Fibroblast of lung (primary cell): ENCODE results near the gene TIMM21.

Source experiments
- EZH2 ChIP-seq: IDR thresholded peaks from 2 replicates; pipeline ENCODE4 v1.5.1; 2012; ENCODE audit warnings: low read length, control low read depth, mild to moderate bottlenecking; ENCODE audit errors: missing control alignments
- TF ChIP-seq, protein P1 (sequence below), 2 donors: IDR thresholded peaks in 1 of 2; conservative IDR thresholded peaks in 1 of 2; 1 replicate in 1 of 2; 2 replicates in 1 of 2; pipeline ENCODE4 v1.5.1; 2011 to 2012; ENCODE audit warnings: low read length in 2 of 2, control low read depth in 1 of 2, inconsistent platforms in 1 of 2, low read depth in 1 of 2, mild to moderate bottlenecking in 1 of 2

DNA sequence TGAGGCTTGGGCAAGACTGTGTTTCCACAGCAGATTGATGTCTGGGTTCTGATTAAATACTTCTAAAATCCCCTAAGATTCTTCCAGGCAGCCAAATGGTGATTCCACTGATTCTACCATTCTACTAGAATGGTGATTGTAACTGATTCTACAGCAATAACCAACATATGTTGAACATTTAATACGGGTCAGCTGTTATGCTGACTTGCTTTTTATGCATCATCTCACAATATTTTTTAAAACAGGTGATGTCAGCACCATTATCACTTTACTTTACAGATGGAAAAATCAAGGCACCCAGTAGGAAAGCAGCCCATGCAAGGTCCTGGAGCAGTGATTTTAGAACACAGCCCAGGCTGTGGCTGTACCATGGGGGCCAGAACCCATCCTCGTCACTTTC lies 37.5 kb downstream of the TIMM21 start:
- TF ChIP-seq, protein P1, sequence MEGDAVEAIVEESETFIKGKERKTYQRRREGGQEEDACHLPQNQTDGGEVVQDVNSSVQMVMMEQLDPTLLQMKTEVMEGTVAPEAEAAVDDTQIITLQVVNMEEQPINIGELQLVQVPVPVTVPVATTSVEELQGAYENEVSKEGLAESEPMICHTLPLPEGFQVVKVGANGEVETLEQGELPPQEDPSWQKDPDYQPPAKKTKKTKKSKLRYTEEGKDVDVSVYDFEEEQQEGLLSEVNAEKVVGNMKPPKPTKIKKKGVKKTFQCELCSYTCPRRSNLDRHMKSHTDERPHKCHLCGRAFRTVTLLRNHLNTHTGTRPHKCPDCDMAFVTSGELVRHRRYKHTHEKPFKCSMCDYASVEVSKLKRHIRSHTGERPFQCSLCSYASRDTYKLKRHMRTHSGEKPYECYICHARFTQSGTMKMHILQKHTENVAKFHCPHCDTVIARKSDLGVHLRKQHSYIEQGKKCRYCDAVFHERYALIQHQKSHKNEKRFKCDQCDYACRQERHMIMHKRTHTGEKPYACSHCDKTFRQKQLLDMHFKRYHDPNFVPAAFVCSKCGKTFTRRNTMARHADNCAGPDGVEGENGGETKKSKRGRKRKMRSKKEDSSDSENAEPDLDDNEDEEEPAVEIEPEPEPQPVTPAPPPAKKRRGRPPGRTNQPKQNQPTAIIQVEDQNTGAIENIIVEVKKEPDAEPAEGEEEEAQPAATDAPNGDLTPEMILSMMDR (conservative IDR thresholded peaks at IDR 0.05 in 1 of 2, IDR thresholded peaks at IDR 0.05 in 1 of 2; ENCODE audit: low read depth in 1 of 2, low read length in 2 of 2), result no peak
- TF ChIP-seq EZH2, result no peak
